HG03196 (cell line): ENCODE results near the gene FAM20A.

Experiments used
- ATAC-seq: cut with Tn5 transposase; IDR thresholded peaks from one replicate; pipeline ENCODE4 v1.9.1; 2021; ENCODE audit not compliant: unreplicated experiment

Gene FAM20A

DNA sequence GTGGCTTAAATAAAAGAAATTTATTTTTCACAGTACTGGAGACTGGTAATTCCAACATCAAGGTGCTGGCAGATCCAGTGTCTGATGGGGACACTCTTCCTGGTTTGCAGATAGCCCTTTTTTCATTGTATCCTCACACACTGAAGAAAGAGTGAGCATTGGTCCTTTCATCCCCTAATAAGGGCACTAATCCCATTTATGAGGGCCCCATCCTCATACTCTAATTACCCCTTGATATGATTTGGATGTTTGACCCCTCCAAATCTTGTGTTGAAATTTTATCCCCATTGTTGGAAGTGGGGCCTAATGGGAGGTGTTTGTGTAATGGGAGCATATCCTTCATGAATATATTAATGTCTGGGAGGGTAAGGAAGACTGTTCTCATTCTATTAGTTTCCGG lies 9.4 kb upstream of the FAM20A start:
- ATAC-seq = no peak

- no peak for ATAC-seq
These were observed 7.5 kb upstream of the FAM20A start for GRCh38 chr17:68608515-68609130.

GRCh38 chr17:68606451-68607307 lies 5.5 kb upstream of the FAM20A start:
- no peak for ATAC-seq

DNA sequence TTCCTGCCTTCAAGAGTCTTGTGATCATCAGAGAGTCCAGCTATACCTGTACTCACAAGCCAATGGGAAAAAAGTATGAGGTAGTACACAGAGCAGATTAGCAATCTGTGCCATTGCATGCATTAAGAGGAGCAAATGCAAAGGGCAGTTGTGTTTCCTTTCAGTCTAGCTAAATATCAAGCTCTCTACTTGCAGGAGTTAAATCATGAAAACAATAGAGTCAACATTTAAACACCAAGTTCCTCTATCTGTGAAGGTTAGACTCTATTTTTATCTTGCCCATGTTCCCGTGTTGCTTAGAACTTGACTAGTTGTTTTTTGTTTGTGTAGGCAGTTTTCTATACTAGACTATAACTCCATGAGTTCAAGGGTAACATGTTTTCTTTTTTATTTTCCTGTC lies 4.7 kb upstream of the FAM20A start:
- ATAC-seq = no peak

DNA sequence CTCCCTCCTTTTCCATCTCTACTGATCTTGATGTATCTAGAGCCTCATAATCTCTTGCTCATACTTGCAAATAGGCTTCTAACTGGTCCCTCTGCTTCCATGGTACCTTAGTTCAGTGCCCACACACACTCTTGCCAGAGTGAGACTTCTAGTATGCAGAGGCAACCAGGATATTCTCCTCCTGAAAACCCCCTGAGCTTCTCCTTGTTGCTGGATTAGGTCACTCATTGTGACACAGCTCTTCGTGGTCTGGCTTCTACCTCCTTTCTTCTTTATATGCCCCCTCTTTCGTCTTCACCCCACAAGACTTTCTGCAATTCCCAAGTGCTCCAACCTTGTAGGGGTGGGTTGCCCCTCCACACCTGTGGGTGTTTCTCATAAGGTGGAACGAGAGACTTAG lies 2.5 kb upstream of the FAM20A start:
- no peak for ATAC-seq

DNA sequence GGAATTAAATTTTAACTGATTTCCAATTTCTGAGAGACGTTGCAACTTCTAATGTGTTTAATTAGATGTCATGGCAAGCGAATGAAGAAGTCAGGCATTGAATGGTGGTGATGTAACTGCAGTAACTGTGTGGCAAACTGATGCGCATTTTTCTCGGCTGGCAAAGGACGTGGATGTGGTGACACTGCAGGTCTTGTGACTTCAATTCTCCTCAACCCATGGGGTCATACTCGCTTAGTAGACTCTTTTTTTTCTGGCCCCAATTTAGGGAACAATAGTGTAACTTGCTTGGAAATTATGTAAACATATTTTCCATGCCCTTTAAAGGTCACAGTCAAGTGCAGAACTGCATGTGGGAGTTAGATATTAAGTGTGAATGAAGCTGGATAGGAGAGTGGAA lies 1.9 kb upstream of the FAM20A start:
- no peak for ATAC-seq

DNA sequence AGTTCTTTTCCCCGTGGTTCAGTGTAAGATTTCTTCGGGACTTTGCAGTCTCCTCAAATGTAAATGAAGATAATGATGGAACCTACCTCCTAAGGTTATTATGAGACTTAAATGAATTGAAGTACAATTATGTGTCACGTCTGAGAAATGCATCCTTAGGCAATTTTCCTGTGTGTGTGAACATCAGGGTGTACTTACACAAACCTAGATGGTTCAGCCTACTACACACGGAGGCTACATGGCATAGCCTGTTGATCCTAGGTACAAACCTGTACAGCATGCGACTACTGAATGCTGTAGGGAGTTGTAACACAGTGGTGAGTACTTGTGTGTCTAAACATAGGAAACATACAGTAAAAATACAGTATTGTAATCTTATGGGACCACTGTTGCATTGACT lies 1.1 kb upstream of the FAM20A start:
- no peak for ATAC-seq

- no peak for ATAC-seq
These were observed 560 bp upstream of the FAM20A start for GRCh38 chr17:68601565-68602288.

- ATAC-seq = no peak
These were observed 868 bp downstream of the FAM20A start for GRCh38 chr17:68600067-68600930.

DNA sequence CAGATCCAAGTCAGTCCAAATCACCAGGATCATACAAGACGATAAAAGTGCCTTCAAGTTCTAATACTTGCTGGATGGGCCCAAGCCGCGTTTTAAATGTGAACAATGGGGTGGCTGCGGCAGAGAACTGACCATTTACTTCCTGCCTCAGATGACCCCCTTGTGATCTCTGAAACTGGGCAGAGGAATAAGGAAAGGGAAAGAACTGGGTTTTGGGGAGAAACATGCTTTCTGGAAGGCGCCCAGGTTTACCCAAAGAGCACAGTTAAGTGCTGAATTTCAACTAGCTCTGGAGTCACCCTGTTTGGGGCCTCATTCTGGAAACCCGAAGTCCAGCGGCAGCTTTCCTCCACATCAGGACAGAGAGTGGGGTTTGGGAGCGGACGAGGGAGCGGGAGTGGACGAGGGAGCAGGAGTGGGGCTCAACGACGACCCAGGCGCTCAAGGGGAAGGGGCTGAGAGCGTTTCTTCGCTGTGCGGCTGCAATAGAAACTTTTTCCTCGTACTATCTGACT lies 1.6 kb downstream of the FAM20A start:
- no peak for ATAC-seq

DNA sequence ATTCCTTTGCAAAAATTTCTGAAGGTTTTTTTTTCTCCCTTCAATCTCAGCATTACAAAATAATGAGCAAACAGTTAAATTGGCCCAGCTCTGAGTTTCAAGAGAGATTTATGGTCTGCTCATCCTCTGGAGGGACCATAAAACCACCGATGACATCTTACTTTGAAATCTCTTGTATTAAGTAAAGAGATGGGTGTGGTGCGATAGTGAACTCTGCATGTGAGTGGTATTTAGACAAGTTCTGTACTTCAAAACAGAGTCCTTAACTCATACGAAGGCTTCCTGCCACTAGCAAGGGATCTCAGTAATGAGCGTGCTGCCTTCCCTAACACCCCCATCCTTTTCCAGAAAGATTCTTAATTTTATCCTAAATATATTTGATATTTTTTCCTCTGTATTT lies 2.1 kb downstream of the FAM20A start:
- ATAC-seq = no peak

DNA sequence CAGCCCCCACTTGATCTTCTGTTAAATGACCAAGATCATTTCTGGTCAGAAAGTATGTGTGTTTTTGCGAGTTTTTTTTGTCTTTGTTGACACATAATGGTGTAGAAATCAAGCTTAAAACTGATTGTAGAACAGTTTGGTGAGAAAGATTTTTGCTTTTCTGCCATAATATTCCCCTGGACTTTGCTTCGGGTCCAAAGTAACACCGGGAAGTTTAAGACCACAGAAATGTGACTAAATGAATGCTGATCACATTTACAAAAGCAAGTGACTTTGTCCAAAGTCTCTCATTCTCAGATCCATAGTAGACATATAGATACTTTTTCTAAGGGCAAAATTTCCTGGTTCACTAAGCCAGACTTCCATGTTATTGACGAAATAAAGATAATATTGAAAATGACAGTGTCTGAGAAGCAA lies 2.6 kb downstream of the FAM20A start:
- no peak for ATAC-seq

DNA sequence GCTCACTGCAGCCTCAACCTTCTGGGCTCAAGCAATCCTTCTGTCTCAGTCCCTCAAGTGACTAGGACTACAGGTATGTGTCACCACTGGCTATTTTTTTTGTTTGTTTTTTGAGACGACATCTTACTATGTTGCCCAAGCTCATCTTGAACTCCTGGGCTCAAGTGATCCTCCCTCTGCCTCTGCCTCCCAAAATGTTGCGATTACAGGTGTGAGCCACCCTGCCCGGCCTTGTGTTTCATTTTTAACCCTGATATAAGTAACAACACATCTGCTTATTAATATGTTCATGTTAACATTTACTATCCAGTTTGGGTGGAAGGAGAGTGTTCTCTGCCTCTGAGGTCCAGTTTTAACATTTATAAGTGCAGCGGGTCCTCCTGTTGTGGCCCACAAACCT lies 3.1 kb downstream of the FAM20A start:
- no peak for ATAC-seq

GRCh38 chr17:68596411-68596945 lies 4.7 kb downstream of the FAM20A start:
- no peak for ATAC-seq

DNA sequence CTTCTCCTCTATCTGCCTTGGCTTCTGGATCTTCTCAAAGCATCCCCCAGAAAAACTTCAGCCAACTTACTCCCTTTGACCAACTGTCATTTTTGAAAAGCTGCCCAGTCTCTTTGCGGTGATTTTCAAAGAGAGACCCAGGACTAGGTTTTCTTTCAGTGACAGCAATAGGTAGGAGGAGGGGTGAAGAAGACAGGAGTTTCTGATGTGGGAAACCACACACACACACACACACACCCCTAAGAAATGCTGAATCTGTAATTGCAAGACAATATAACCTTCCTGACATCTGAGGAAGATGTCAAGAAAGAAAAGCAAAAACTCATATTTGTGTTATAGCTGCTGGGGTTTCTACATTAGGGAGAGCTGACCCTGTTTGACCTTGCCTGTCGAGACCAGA lies 5.2 kb downstream of the FAM20A start:
- ATAC-seq = no peak

DNA sequence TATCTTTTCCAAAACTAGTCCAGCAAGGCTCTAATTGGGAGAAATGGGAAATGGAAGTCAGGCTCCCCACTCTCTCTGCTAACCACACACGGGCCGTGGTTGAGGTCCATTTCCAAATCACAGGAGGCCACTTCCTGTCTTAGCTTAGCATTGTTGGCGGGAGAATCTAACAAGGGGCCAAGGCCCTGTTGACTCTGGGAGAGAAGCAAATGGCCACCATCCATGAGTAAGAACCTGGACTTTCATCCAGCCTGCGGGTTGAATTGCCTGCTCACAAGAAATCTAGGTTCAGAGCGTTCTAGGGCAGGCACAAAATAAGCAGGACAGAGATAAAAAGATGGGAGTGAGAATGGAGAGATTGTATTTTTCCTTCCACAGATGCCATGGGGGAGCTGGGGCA lies 5.7 kb downstream of the FAM20A start:
- ATAC-seq = no peak

GRCh38 chr17:68594552-68594951 lies 6.6 kb downstream of the FAM20A start:
- ATAC-seq = no peak

DNA sequence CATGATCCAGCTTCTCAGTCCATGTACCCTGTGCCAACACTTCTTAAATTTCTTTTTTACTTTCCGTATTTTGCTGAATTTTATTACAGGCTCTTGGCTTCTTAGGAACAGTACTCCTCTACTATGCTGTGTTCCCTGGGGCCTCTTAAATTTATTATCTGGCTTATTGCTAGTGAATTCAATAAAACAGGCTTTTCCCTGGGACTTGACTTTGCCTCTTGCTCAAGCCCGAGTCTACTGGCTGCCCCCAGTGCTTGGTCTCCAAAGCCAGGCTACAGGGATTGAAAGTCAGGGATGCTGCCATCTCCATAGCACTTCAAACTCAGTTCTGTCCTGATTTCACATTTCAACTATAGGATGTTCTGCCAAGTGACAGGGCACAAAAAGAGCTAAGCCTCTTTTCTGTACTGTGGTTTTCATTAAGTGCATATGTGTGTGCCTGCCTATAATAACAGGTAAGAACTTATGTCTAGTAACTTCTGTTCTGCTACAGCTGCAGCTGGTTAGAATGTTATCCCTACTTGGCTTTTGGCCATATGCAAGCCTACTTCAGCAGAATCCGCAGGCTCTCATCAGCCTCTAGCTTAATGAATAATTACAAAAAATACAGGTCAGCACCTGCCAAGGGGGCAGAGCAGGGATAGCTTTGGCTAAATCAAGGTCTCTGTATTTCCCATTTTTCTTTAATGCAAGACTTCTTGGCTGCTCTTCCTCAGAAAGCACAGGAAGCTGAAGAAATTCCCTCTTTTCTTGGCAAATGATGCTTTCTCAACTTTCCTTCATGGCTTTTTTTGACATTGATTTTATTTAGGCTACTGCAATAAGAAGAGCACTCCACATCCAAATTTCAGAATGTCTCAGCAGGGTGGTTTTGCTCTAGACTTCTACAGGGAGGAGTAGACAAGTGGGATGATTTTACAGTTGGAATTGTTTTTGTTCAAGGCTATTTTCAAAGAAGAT lies 8.2 kb downstream of the FAM20A start:
- no peak for ATAC-seq

DNA sequence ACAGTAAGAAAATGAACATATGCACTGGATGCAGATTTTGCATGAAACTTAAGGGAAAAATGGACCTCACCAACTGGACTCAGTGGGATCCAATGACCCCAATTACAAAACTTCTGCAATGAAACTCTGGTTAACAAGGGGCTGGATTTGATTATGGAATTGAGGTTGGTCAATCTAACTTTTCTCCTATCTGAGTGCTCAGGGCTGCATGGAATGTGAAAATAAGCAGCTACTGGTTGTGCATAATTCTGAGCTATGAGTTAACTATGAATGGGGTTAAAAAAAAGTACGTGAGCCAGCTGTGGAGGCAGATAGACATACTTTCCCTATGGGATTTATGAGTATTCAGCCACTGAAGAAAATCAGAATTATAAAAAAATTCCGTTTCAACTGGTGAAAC lies 9.2 kb downstream of the FAM20A start:
- no peak for ATAC-seq
